NOMO-1 treated with DMSO at 0.1 percent for 48 hours (cell line): Measurements from ENCODE around the gene CHMP6.

Experiments
- DNase-seq: peaks from one replicate; lab custom pipeline; 2025; ENCODE audit not compliant: unreplicated experiment; lab: John Stamatoyannopoulos, UW

Gene CHMP6

GRCh38 chr17:80992077-80992947 lies 671 bp downstream of the CHMP6 start:
- DNase-seq, result no peak

- DNase-seq, result peak; percentile 16
These were observed 1.4 kb downstream of the CHMP6 start for GRCh38 chr17:80992948-80993624.

- no peak for DNase-seq
These were observed 3.5 kb downstream of the CHMP6 start for GRCh38 chr17:80995131-80995530.

- DNase-seq, result no peak
These were observed 5.0 kb downstream of the CHMP6 start for GRCh38 chr17:80996422-80997305.

GRCh38 chr17:80997424-80998117 lies 5.9 kb downstream of the CHMP6 start:
- DNase-seq, result no peak

GRCh38 chr17:80998118-80998747 lies 6.6 kb downstream of the CHMP6 start:
- no peak for DNase-seq

GRCh38 chr17:80998748-80999535 lies 7.3 kb downstream of the CHMP6 start:
- DNase-seq, result no peak

- no peak for DNase-seq
These were observed 8.1 kb downstream of the CHMP6 start for GRCh38 chr17:80999536-81000333.

GRCh38 chr17:81000334-81000630 lies 8.6 kb downstream of the CHMP6 start:
- DNase-seq, result no peak

- no peak for DNase-seq
These were observed 9.2 kb downstream of the CHMP6 start for GRCh38 chr17:81000631-81001357.

- DNase-seq, result no peak
These were observed 10.4 kb downstream of the CHMP6 start for GRCh38 chr17:81002013-81002384.

- DNase-seq, result no peak
These were observed 11.0 kb downstream of the CHMP6 start for GRCh38 chr17:81002409-81003361.

- no peak for DNase-seq
These were observed 12.3 kb downstream of the CHMP6 start for GRCh38 chr17:81003711-81004475.

GRCh38 chr17:81006891-81007290 lies 15.2 kb downstream of the CHMP6 start:
- DNase-seq, result no peak

GRCh38 chr17:81008140-81008539 lies 16.5 kb downstream of the CHMP6 start:
- DNase-seq, result no peak

GRCh38 chr17:81009136-81009535 lies 17.5 kb downstream of the CHMP6 start:
- DNase-seq, result peak; percentile 50
